ENCODE measurements around the gene GPRC5D. TPM values are rescaled to one million over a fixed set of nuclear protein-coding genes. Genes with fewer than 3 reads are reported as not detected.

The GPRC5D gene
- total and polyA plus RNA-seq, 7 donors: not detected

GRCh38 chr12:12964255-12964654, 12.3 kb upstream of the GPRC5D start:
- Histone ChIP-seq H3K4me1 (no peaks in the 10 kb centered on the region), H3K36me3 (ENCODE audit: insufficient read depth in 1 of 2, low read depth in 1 of 2) (peaks cover 0 to 15% of the 10 kb centered on the region in 2 donors), H3K27ac (no peak overlapping the region), H3K9me3 (no peaks in the 10 kb centered on the region), H3K4me3 (no peak overlapping the region), H3K27me3 (ENCODE audit: insufficient read depth in 3 of 3, low read length in 2 of 3) (no peaks in the 10 kb centered on the region)
- DNase-seq (no peak), ATAC-seq (no peak)
- WGBS, 3 donors: 93 to 99% (median 93%) methylated on average over 4 of the region's 4 CpGs
- intact Hi-C loops (cut with DNase I): no loop called here
- no peak for TF ChIP-seq CTCF (IDR thresholded peaks at IDR 0.05)

GRCh38 chr12:12960639-12961209, 8.8 kb upstream of the GPRC5D start:
- WGBS, 3 donors: 46 to 53% (median 49%) methylated on average over 5 of the region's 5 CpGs
- Histone ChIP-seq H3K4me1 (no peaks in the 10 kb centered on the region), H3K9me3 (no peaks in the 10 kb centered on the region), H3K27ac (no peak overlapping the region), H3K4me3 (no peak overlapping the region), H3K27me3 (ENCODE audit: insufficient read depth in 3 of 3, low read length in 2 of 3) (no peaks in the 10 kb centered on the region), H3K36me3 (ENCODE audit: insufficient read depth in 1 of 2, low read depth in 1 of 2) (no peaks in the 10 kb centered on the region)
- intact Hi-C loops (cut with DNase I): no loop called here
- ATAC-seq (no peak), DNase-seq (no peak)
- TF ChIP-seq CTCF (IDR thresholded peaks at IDR 0.05): no peak

GRCh38 chr12:12958886-12959285, 6.9 kb upstream of the GPRC5D start:
- Histone ChIP-seq H3K27ac (no peak overlapping the region), H3K4me3 (no peak overlapping the region), H3K27me3 (ENCODE audit: insufficient read depth in 3 of 3, low read length in 2 of 3) (no peaks in the 10 kb centered on the region), H3K36me3 (ENCODE audit: insufficient read depth in 1 of 2, low read depth in 1 of 2) (no peaks in the 10 kb centered on the region), H3K4me1 (no peaks in the 10 kb centered on the region), H3K9me3 (no peaks in the 10 kb centered on the region)
- intact Hi-C loops (cut with DNase I): no loop called here
- WGBS, 3 donors: 73 to 85% (median 76%) methylated on average over 7 of the region's 7 CpGs
- no peak for ATAC-seq
- DNase-seq: no peak
- no peak for TF ChIP-seq CTCF (IDR thresholded peaks at IDR 0.05)

GRCh38 chr12:12954878-12955625, 3.1 kb upstream of the GPRC5D start:
- WGBS, 3 donors: 86 to 90% (median 87%) methylated on average over 6 of the region's 6 CpGs
- TF ChIP-seq CTCF (IDR thresholded peaks at IDR 0.05): no peak
- no peaks in the 10 kb centered on the region for H3K36me3 ChIP-seq (ENCODE audit: insufficient read depth in 1 of 2, low read depth in 1 of 2)
- H3K27ac ChIP-seq: no peak overlapping the region
- DNase-seq: no peak
- no peaks in the 10 kb centered on the region for H3K4me1 ChIP-seq
- no peaks in the 10 kb centered on the region for H3K27me3 ChIP-seq (ENCODE audit: insufficient read depth in 3 of 3, low read length in 2 of 3)
- no peaks in the 10 kb centered on the region for H3K9me3 ChIP-seq
- intact Hi-C loops (cut with DNase I): no loop called here
- H3K4me3 ChIP-seq: no peak overlapping the region
- no peak for ATAC-seq

All from psoas muscle (tissue), 8 donors.